NCI-H2029 (cell line): ENCODE data around the gene PTPRK.

Experiments
- DNase-seq: peaks from one replicate; lab custom pipeline; 2025; lab: John Stamatoyannopoulos, UW

PTPRK gene

DNA sequence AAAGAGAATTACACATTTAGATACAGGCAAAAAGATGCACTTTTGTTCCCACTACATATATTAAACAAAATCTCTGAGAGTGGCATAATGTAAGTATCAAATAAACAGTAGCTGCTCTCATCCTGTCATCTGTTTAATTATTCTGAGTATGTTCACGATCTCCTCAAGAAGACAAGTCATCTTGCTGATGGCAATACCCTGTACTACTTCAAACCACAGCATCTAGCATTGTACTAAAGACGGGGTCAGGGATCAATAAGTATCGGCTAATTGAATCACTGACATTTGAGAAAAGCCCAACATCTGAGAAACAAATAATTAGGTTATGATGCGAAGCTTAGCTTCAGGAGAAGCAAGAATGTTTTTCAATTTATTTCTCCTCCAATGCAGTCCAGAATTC, 175.1 kb downstream of the PTPRK start:
- no peak for DNase-seq

DNA sequence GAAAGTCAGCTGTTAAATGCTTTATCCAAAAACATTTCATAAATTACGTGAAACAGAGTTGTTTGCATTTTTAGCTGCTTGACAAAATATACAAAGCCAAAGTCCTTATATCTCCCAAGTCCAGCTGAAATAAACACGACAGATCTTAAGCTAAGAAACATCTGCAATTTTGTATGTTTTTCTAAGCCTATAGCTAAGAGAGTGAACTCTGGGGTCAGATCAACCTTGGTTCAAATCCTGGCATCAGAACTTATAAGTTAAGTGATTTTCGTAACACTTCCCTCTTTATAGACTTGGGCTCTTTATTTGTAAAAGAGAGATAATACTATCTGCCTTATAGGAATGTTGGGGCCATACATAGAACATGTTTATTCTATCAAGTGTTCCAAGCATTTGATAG, 176.7 kb downstream of the PTPRK start:
- no peak for DNase-seq

DNA sequence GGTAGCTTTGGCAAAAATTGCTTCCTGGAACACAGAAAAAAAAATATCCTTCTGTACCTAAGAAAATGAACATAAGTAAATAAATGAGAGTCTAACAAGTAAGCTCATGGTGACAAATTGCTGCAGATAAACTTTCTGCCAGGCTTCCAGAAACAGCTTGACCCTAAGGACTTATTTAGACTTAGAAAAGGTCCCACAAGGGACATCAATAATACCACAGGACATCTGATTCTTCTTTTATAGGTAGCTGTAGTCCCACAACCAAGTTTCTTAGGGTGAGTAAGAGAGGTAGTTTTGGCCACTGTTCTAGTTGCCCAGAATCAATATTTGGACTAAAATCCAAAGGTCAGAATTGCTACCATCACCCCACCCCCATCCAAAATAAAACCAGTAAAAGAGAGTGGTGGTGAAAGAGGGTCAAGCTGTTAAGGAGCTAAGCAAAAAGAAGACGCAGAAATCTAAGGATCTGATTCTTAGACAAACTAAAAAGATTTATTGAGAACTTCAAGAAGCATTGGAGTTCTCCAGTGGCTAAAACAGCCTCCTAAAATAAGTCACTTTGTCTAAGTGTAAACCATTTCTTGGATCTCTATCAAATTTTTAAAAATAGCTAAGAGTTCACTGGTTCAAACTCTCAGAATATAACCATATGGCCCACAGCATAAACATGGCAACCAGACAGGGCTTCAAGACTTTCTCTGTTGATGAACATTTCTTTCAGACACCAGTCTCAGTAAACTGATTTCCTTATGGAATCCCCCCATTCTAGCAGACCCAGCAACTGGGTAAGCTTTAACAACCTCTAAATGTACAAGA, 180.6 kb downstream of the PTPRK start:
- DNase-seq: no peak

DNA sequence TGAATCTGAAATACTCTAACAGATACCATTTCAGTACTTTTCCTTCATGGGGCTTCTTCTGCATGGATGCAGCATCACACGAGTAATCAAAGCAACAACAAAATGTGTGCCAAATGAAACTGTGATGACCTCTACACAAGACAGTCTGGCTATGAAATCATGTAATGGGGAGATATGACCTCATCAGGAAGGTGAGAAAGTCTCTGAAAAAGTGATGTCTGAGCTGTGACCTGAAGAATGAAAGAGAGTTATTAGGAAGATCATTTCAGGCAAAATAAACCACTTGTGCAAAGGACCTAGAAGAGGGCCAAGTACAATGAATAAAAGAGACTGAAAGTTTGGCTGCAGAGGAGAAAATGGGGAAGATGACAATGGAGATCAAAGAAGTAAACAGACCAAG, 182.8 kb downstream of the PTPRK start:
- no peak for DNase-seq

DNA sequence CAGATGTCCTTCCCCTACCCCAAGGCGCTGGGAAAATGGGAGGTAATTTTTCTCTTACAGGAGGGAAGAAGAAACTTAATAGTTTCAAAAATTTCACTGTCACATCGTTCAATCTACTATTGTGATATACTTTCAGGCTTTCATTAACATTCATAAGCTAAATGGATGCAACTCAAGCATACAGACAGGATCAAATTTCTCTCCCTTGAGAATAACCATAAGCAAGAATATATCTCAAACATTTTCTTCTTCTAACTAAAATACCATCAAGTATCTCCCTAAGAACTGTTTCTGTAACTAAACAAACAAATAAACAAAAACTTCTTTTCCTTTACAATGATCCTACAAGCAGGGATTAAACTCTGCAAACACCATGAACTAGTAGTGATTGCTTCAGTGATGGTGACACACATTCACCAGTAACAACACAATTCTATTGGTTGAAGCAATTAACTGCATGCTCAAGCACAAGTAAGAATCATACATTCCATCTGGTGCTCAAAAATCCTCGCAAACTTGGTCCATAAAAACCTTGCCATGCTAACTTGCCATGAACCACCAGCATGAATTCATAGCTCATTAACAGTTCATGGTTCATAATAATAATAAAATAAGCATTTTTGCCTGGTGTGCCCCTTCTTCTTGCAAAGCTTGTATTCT, 183.8 kb downstream of the PTPRK start:
- no peak for DNase-seq

DNA sequence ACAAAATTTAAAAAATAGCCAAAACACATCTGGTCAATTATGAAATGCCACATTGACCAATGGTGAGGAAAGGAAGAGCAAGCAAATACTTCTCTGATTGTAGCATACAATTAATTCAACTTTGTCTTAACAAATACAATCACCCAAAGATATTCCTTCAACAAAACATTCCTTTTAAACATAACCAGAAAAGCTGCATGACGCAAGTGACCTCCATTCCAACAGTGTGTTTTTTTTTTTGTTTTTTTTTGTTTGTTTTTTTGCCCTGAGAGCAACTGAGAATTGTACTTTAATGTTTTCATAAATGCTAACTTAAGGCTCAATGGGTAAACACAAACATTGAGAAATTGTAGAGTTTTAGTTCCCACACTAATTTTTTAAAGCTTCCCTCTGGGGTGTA, 184.4 kb downstream of the PTPRK start:
- DNase-seq: no peak

DNA sequence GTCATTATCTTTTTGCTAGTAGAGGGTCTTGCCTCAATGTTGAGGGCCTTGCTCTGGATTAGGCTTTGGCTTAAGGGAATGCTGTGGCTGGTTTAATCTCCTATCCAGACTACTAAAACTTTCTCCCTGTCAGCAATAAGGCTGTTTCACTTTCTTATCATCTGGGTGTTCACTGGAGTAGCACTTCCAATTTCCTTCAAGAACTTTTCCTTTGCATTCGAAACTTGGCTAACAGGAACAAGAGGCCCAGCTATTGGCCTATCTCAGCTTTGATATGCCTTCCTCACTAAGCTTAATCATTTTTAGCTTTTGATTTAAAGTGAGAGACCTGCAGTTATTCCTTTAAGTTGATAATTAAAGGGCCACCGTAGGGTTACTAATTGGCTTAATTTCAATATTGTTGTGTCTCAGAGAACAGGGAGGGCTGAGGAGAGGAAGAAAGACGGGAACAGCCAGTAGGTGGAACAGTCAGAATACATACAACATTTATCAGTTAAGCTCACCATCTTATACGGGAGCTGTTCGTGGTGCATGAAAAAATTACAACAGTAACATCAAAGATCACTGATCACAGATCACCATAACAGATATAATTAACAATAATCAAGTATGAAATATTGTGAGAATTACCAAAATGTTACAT, 186.7 kb downstream of the PTPRK start:
- DNase-seq: no peak

DNA sequence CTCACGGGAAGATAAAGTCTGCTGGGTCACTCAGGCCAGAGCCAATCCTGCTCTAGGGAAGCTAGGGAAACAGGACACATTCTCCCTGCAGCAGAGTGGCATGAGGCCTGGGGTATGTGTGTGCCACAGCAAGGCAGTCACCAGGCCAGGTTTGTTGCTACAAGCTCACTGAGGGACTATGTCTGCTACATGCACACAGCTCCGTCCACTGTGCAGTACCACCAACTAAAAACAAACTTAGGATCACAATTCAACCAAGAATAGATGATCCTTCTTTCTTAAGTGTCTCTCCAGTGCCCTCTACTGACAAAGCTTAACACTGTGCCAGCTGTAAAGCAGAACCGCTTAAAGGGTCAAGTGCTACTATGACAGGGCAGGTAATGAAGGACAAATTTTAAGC, 192.5 kb downstream of the PTPRK start:
- DNase-seq: no peak

DNA sequence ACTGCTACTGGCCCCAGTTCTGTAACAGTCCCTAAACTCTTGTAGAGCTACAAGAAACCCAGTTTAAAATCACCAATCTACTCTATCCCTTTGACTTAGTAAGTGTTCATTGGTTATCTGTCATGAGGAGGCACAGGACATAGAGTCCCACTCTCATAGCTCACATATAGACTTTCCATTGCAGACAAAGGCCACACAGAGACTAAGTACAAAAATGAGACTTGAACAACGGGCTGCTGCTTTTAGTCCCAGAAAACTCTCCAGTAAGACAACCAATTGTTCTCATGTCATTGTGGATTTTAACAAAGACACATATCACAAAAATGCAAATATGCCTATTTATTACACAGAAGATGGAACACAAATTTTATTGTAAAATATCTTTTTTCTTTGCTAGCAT, 197.4 kb downstream of the PTPRK start:
- no peak for DNase-seq

DNA sequence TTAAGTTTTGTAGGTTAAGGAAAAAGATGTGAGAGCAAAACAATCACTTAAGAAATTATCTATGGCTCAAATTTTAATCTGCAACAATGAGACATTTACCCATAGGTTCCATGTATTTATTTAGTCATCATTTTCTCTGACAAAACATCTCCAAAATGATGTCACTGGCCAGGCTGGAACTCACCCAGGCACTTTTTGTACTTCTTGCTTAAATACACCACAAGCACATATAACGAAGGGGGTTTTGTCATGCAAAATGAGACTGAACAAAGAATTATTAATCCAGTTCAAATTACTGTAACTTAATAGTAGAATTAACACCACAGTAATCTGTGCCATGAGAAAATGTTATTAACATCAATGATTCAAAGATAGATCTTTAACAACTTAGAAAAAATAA, 200.5 kb downstream of the PTPRK start:
- DNase-seq: no peak

DNA sequence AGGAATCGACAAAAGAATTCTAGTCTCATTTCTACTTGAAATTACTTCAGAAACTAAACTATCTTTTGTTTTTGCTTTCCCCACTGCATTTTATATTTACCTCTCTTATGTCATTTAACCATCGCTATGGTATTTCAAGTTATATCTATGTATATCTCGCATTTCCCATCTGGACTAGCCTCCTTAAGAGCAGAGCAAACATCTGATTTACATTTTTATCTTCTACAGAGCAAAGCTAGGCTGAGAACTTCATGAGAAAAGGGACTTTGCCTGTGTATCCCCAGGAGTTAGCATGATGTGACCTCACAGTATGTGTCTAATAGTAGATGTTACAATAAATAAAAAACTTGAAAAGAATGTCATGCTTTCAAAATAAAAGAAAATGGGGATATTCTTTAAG, 201.2 kb downstream of the PTPRK start:
- no peak for DNase-seq

DNA sequence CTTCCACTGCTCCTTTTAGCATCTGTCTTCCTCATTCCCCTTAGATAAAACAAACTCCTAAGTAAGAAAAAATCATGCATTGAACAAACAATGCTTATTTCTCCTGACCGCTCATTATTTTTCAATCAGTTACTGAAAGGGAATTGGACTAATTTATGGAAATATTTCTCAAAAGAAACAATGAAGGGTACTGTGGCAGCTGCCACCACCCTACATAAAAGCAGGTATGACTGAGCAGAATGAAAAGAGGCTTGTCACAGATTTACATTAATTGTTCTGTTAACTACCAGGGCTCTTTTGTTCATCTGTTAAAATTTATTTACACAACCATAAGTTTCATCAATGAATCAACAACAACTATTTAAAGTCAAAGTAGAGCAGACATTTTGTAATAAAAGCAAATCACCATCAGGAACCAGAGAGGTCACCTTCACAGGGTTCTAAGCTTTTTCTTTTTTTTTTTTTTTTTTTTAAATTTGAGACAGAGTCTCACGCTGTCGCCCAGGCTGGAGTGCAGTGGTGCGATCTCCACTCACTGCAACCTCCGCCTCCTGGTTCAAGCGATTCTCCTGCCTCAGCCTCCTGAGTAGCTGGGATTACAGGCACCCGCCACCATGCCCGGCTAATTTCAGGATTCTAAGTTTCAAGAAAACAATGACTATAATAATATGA, 204.0 kb downstream of the PTPRK start:
- DNase-seq: no peak

DNA sequence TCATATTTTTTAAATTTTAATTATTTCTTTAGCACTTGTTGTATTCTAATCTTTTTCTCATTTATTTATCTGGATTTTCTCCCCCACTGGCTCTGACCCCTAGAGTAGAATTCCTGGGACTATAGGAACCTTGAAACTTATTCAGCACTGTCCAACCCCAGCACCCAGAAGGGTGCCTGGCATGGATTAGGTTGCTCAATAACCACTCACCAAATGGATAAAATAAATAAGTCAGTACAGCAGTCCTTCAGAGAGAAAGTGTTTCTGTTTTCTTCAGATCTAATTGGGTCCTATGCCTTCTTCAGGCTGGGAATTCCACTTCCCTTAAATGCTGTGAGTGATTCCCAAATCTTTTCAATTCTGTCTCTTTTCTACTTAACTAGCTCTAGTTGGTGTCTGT, 206.2 kb downstream of the PTPRK start:
- DNase-seq: no peak

DNA sequence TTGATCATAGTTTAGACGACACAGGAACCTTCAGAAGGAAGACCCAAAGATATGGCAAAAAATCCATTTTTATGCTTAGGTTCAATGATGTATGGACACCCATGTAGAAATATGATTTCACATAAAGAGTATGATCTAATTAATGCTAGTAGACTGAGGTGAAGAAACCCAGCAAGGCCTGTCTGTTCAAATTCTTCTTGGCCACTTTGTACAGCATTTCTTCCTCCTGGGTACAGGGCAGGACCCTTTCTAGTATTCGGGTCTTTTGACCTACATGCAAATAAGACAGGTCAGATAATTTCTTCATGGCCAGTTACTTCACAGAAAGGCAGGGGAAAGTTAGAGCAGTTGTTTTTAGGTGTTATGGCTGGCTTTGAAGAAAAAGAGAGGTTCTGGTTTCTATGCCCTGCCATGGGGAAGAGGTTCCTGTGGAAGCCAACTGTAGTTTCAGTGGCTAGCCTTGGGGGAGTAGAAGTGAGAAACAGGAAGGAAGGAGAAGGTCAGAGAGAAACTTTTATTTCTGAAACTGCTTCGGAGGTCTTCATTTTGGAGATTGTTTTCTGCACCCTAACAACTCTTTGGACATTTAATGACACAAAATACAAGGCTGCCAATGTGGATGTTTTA, 208.3 kb downstream of the PTPRK start:
- DNase-seq: no peak

DNA sequence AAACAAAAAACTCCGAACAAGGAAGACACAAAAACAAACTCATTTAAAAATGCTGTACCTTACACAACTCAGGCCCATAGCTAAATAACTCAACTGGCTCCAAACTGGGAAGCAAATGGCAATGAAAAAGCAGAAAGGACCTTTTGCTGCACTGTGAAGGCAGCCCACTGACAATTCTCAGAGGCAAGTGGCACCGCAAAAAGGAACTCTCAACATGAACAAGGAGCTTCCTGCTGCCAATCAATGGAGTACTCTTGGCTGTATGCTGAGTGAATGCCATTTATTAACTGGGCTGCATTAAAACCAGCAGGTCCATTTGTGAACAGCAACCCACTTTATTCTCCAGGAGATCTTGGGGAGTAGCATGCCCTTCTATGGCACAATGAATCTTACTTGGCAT, 209.9 kb downstream of the PTPRK start:
- DNase-seq: no peak

DNA sequence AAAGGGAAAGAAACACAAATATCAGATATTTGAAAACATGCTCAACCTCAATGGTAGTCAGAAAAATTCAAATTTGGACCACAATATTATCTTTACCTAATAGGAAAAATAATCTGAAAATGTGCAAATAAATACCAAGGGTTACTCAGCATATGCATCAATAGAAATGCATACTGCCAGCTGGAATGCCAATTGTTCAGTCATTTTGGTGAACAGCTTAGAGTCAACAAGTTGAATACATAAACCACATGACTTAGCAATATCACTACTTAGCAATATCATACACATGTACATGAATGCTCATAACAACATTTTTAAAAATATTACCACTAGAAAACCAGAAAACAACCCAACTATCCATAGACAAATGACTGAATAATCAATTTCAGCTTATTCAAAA, 212.7 kb downstream of the PTPRK start:
- no peak for DNase-seq

DNA sequence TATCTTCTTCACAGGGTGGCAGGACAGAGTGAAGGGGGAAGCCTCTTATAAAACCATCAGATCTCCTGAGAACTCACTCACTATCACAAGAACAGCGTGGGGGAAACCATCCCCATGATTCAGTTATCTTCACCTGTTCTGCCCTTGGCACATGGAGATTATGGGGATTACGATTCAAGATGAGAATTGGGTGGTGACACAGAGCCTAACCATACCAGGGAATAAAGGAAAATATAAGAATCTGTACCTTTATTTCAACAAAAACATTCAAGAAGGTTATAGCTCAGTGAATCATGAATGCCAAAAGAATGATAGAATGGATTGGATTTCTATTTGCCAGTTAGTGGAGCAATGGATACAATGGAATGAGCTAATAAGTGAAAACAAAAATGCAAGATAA, 214.4 kb downstream of the PTPRK start:
- no peak for DNase-seq

DNA sequence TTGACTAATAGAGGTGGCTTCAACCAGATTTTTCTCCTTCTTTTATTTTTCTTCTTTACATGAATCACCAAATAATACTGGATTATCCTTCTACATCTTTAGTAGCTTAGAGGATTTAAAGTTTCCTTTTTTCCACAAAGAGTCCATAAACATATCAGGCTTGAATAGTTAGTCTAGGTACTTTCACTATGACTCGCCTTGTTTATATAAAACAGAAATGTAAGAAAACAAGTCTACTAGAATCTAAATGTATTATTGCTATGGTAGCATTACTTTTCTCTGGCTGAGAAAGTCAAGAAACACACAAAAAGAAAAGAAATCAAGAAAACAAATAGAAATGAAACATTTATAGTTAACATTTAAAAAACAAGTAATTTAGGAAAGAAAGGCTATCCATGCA, 215.2 kb downstream of the PTPRK start:
- no peak for DNase-seq

DNA sequence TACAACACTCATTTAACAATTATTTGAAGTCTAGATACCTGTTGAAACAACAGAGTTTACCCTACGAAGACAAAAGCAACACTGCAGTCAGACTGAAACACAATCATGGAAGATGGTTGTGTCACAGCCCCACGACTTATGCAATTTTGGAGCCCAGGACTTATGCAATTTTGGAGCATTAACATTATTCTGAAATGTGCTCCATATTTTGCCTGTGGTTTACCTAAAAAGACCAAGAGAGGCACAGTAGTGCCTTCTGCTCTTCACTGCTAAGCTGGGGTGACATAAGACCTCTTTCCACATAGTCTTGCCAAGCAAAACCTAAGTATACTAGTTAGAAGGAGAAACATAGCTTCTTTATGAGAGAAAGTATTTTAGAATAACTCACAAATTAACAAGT, 216.5 kb downstream of the PTPRK start:
- no peak for DNase-seq

DNA sequence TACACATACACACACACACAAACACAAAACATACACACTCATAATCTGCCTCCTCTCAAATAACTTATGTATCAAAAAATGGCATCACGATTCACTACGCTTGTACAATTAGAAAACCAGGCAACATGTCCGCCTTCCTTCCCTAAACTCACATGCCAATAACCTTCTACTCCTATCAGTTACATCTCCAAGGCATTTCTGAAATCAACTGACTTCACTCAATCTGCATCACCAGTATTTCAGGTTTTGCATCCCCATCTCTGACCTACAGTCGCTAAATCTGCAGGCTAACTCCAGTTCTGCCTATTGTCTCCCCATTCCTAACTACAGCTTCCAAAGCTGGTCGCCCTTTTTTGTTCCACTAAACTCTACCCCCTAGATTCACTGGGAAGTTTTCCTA, 217.5 kb downstream of the PTPRK start:
- DNase-seq: no peak

DNA sequence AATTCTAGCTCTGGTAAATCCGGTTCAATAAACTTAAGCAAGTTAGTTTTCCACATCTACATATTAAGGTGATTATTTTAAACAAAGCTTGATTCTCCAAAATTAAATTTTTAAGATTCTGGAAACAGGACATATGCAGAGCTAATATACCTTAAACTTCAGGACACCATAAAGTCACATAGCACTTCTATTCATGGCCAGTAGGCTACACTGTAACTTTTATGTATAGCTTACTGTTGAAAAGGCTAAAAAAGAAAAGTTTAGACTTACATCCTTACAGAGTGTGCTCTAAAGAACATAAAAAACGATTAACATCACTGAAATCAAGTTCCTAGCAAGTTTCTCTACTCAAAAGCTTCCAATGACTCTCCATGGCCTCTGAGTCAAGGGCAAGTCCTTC, 224.7 kb downstream of the PTPRK start:
- DNase-seq: no peak

DNA sequence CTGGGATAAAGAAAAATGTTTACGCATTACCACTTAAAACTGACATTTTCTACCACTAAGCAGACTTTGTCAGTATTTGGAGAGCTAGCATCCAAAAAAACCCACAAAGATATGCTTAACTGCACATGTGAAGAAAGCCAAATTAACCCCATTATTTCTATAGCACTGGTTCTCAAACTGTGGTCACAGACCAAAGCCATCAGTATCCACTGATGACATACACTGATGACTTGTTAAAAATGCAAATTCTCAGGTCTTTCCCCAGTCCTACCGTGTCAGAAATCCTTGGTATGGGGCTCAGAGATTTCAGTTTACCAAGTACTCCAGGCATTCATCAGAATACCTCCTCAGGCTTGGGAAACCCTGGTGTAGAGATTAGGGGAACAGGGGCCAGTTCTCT, 230.2 kb downstream of the PTPRK start:
- DNase-seq: no peak
